HPDE6-E6E7 (cell line): ENCODE measurements around the gene GRM7.

ENCODE experiments used
- DNase-seq: peaks from one replicate; pipeline ENCODE4 v3.0.0; 2011; ENCODE audit warnings: missing footprints; ENCODE audit errors: extremely low spot score

GRM7 gene

GRCh38 chr3:7787871-7788828 is 927.2 kb downstream of the GRM7 start:
- DNase-seq: no peak

- no peak for DNase-seq
Observed at GRCh38 chr3:7788881-7789280, 928.0 kb downstream of the GRM7 start.

GRCh38 chr3:7789324-7789723 is 928.4 kb downstream of the GRM7 start:
- no peak for DNase-seq

- no peak for DNase-seq
Observed at GRCh38 chr3:7790141-7790540, 929.2 kb downstream of the GRM7 start.
